Measurements from ENCODE around the gene TMCO6. TPM values are rescaled to one million over a fixed set of nuclear protein-coding genes. Genes with fewer than 3 reads are reported as not detected.

TMCO6 gene
- total RNA-seq, 6 experiments from 2014 or later = 7.3 to 45.5 (median 23.6) TPM

- TF ChIP-seq CTCF (IDR thresholded peaks at IDR 0.05) (no peak), POLR2A (IDR thresholded peaks at IDR 0.05) (no peak)
- H3K27ac ChIP-seq = no peak overlapping the region
- ATAC-seq (no peak), DNase-seq (peak in 1 of 3 donors; percentile 59)
- H3K9me3 ChIP-seq = no peaks in the 10 kb centered on the region
- H3K27me3 ChIP-seq = no peaks in the 10 kb centered on the region
- H3K36me3 ChIP-seq = no peaks in the 10 kb centered on the region
- no peak overlapping the region for H3K4me3 ChIP-seq
- H3K4me1 ChIP-seq = peaks cover 0 to 35% (median 9%) of the 10 kb centered on the region in 4 donors
- 40% methylated on average over 2 of the region's 6 CpGs for WGBS (ENCODE audit: insufficient coverage, low coverage, low lambda C conversion rate, missing lambda C conversion rate)
- intact Hi-C loops (cut with DNase I) = no loop called here
Observed at GRCh38 chr5:140594169-140594568, 45.1 kb upstream of the TMCO6 start.

GRCh38 chr5:140595538-140596300 is 43.5 kb upstream of the TMCO6 start:
- no peak for TF ChIP-seq CTCF (IDR thresholded peaks at IDR 0.05)
- TF ChIP-seq POLR2A (IDR thresholded peaks at IDR 0.05) = peak; percentile 23
- intact Hi-C loops (cut with DNase I) = no loop called here
- Histone ChIP-seq H3K4me1 (peaks cover 0 to 35% (median 9%) of the 10 kb centered on the region in 4 donors), H3K9me3 (no peaks in the 10 kb centered on the region), H3K27me3 (no peaks in the 10 kb centered on the region), H3K27ac (peak overlapping the region; percentile 81 to 98 (median 97)), H3K36me3 (no peaks in the 10 kb centered on the region), H3K4me3 (peak overlapping the region in 2 of 3 donors; percentile 1 to 4)
- peak in 1 of 3 donors; percentile 81 for DNase-seq
- 24% methylated on average over 4 of the region's 5 CpGs for WGBS (ENCODE audit: insufficient coverage, low coverage, low lambda C conversion rate, missing lambda C conversion rate)
- ATAC-seq = peak; percentile 69 to 71 (median 70)

- TF ChIP-seq CTCF (IDR thresholded peaks at IDR 0.05) = no peak
- peak; percentile 84 for TF ChIP-seq POLR2A (IDR thresholded peaks at IDR 0.05)
- peak overlapping the region; percentile 8 to 49 (median 49) for H3K4me3 ChIP-seq
- DNase-seq (peak in 1 of 3 donors; percentile 87), ATAC-seq (peak; percentile 87 to 93 (median 89))
- H3K27me3 ChIP-seq = no peaks in the 10 kb centered on the region
- WGBS (ENCODE audit: insufficient coverage, low coverage, low lambda C conversion rate, missing lambda C conversion rate) = no CpG with 5 or more reads among the region's 1 CpG
- H3K27ac ChIP-seq = peak overlapping the region; percentile 81 to 98 (median 97)
- H3K36me3 ChIP-seq = no peaks in the 10 kb centered on the region
- no peaks in the 10 kb centered on the region for H3K9me3 ChIP-seq
- intact Hi-C loops (cut with DNase I) = no loop called here
- peaks cover 0 to 35% (median 9%) of the 10 kb centered on the region in 4 donors for H3K4me1 ChIP-seq
Observed at GRCh38 chr5:140596321-140596741, 42.9 kb upstream of the TMCO6 start.

- WGBS (ENCODE audit: insufficient coverage, low coverage, low lambda C conversion rate, missing lambda C conversion rate) = 69% methylated on average over 2 of the region's 2 CpGs
Observed at GRCh38 chr5:140598836-140599235, 40.4 kb upstream of the TMCO6 start.

More at GRCh38 chr5:140598836-140599235, 40.4 kb upstream of the TMCO6 start:
- H3K4me3 ChIP-seq = no peak overlapping the region
- no peak for DNase-seq
- peaks cover 0 to 50% (median 11%) of the 10 kb centered on the region in 4 donors for H3K4me1 ChIP-seq
- H3K9me3 ChIP-seq = no peaks in the 10 kb centered on the region
- ATAC-seq = no peak
- no peak overlapping the region for H3K27ac ChIP-seq
- no peaks in the 10 kb centered on the region for H3K36me3 ChIP-seq
- H3K27me3 ChIP-seq = no peaks in the 10 kb centered on the region
- TF ChIP-seq CTCF (IDR thresholded peaks at IDR 0.05) = no peak
- no peak for TF ChIP-seq POLR2A (IDR thresholded peaks at IDR 0.05)
- intact Hi-C loops (cut with DNase I) = no loop called here
